Smooth muscle cell of the coronary artery (primary cell): ENCODE measurements around the gene GJB4. TPM values are rescaled to one million over a fixed set of nuclear protein-coding genes. Genes with fewer than 3 reads are reported as not detected.

Experiments
- total RNA-seq: library from RNA; depleted of rRNA; stranded (reverse); fragments of >200 nt; gene quantifications from 2 replicates; pipeline ENCODE4 v1.2.3, GENCODE V29; 2014; ENCODE audit warnings: low replicate concordance

Gene GJB4
- not detected in 2 replicates for total RNA-seq

GRCh38 chr1:34759503-34760357 lies at the start of gene GJB4:
TSS of gene GJB4 (plus strand) at chr1:34759740. CDS start at chr1:34761255, 1,515 bp downstream.

GRCh38 chr1:34754964-34755637 lies 4.4 kb upstream of the GJB4 start, which contains the start of gene GJB5:
TSS of gene GJB5 (plus strand) at chr1:34755047. CDS start at chr1:34757331, 2,284 bp downstream.

GRCh38 chr1:34781071-34781843 lies 21.7 kb downstream of the GJB4 start, which contains the start of gene GJB3:
TSS of gene GJB3 (plus strand) at chr1:34781214. CDS start at chr1:34784763, 3,549 bp downstream.

DNA sequence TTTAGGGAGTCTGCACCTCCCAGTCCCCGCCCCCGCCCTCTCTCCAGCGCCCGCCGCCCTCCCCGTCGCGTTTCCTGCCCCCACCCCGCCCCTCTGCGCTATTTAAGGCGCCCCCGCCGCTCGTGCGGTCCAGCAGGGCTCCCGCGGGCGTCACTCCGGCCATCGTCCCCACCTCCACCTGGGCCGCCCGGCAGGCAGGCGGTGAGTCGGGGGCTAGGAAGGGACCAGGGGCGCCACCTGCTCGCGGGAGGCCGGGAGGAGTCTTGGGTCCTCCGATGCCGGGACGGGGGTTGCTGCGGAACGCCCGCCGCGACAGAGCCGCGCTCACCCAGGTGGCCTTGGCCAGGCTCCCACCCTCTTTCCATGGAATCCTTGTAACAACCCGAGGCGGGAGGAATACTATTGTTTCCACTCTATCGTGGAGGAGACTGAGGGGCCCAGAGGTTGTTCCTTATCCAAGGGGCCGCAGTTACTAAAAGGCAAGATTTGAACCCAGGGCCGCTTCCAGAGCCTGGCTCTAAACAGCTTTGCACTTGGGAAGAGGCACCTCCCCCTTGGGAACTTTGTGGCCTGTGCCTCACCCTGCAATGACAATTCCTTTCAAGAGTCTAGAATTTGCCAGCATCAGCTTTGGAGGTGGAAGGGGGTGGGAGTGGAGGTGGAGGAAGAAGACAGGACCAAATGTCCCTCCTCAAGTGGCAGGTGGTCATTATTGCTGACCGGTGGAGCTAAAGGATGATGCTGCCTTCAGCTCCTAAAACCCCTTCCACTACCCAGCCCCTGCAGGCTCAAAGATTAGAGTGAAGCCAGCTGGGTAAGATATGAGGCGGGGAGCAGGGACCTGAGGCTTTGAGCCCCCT lies 33.6 kb downstream of the GJB4 start, which contains the start of gene GJA4:
TSS of gene GJA4 (plus strand) at position 132 of the 860 bp plus-strand sequence. CDS start 1,215 bp downstream, outside the sequence.

Other genes with a start within 250 kb of the GJB4 start
- not detected in 2 replicates for gene GJB5, start 4.7 kb upstream of the GJB4 start, total RNA-seq
- gene GJB3, start 21.5 kb downstream of the GJB4 start, total RNA-seq, result 0.75 TPM in 1 of 2 replicates, not detected in the other
- 0.12 and 40.6 TPM in 2 replicates for gene GJA4, start 33.3 kb downstream of the GJB4 start, total RNA-seq
- 14.2 and 31.4 TPM in 2 replicates for gene SMIM12, start 100.0 kb downstream of the GJB4 start, total RNA-seq
- gene DLGAP3, start 169.9 kb downstream of the GJB4 start, total RNA-seq, result 0.15 TPM in 1 of 2 replicates, not detected in the other
- 14.9 and 23.3 TPM in 2 replicates for gene TMEM35B, start 225.6 kb downstream of the GJB4 start, total RNA-seq